Lower leg skin (tissue), 4 donors: ENCODE data around the gene DYRK1A. TPM values are rescaled to one million over a fixed set of nuclear protein-coding genes. Genes with fewer than 3 reads are reported as not detected.
A peak's percentile ranks its signal among the peaks of the same experiment; 100 is the strongest.

Experiments used
- DNase-seq, 2 donors: peaks; one replicate each; pipeline ENCODE4 v3.0.0-alpha.2; 2019; ENCODE audit warnings: low spot score in 2 of 2
- H3K4me3 ChIP-seq: fragments of 200-600 bp; sonication (generic); 2 replicates; pipeline ENCODE4 v1.5.1; 2017; ENCODE audit warnings: mild to moderate bottlenecking, low read depth; ENCODE audit not compliant: poor library complexity, severe bottlenecking
- CTCF ChIP-seq, 3 donors: fragments of 450-650 bp; IDR thresholded peaks; one replicate each; pipeline ENCODE4 v1.5.1; 2016; ENCODE audit warnings: antibody characterized with exemption in 3 of 3, mild to moderate bottlenecking in 3 of 3, moderate library complexity in 2 of 3
- POLR2A ChIP-seq, 2 donors: fragments of 450-650 bp; IDR thresholded peaks; one replicate each; pipeline ENCODE4 v1.6.1; 2016 to 2017; ENCODE audit warnings: antibody characterized with exemption in 2 of 2, mild to moderate bottlenecking in 1 of 2, moderate library complexity in 1 of 2
- WGBS, 2 donors: methylation state at CpG; one replicate each; pipeline ENCODE4 v1.1.5; 2018; 5-methylcytosine and 5-hydroxymethylcytosine counted together
- intact Hi-C: fragments of 100-400 bp; cut with DNase I; formaldehyde crosslinking; loops from one replicate; pipeline ENCODE4 v1.15.0; 2023; ENCODE audit warnings: low total_unique reads
- total RNA-seq, 4 donors: library from RNA; depleted of rRNA; stranded (reverse); fragments of >200 nt; gene quantifications; one replicate each; pipeline ENCODE4 v1.1.0, GENCODE V29; 2016

DYRK1A gene
- total RNA-seq, 4 donors from 2014 or later: 60.2 to 97.8 (median 79.8) TPM

- 83 to 97% methylated on average over 7 of the region's 7 CpGs for WGBS, 2 donors
- H3K4me3 ChIP-seq: no peak overlapping the region
- intact Hi-C loops: no loop called here
- no peak for TF ChIP-seq CTCF (IDR thresholded peaks at IDR 0.05)
- TF ChIP-seq POLR2A (IDR thresholded peaks at IDR 0.05): no peak
- peak in 1 of 2 donors; percentile 46 for DNase-seq
These were observed 194.9 kb downstream of the DYRK1A start for GRCh38 chr21:37561506-37561905.

- no peak for TF ChIP-seq POLR2A (IDR thresholded peaks at IDR 0.05)
- TF ChIP-seq CTCF (IDR thresholded peaks at IDR 0.05): no peak
- 90 to 92% methylated on average over 11 of the region's 11 CpGs for WGBS, 2 donors
- no peak for DNase-seq
- no peak overlapping the region for H3K4me3 ChIP-seq
- intact Hi-C loops: no loop called here
These were observed 195.7 kb downstream of the DYRK1A start for GRCh38 chr21:37561941-37562919.

- WGBS, 2 donors: 69 to 82% methylated on average over 15 to 22 of the region's 22 CpGs
- peak in 1 of 2 donors; percentile 87 for DNase-seq
- intact Hi-C loops: no loop called here
These were observed 196.5 kb downstream of the DYRK1A start for GRCh38 chr21:37562920-37563640.

GRCh38 chr21:37563641-37564340 lies 197.2 kb downstream of the DYRK1A start:
- peak overlapping the region; percentile 65 for H3K4me3 ChIP-seq
- intact Hi-C loops: no loop called here
- 0% methylated on average over 15 to 41 of the region's 67 CpGs for WGBS, 2 donors
- DNase-seq: peak; percentile 91 to 98
- no peak for TF ChIP-seq CTCF (IDR thresholded peaks at IDR 0.05)
- TF ChIP-seq POLR2A (IDR thresholded peaks at IDR 0.05): no peak

More at GRCh38 chr21:37562920-37563640, 196.5 kb downstream of the DYRK1A start:
- peak overlapping the region; percentile 65 for H3K4me3 ChIP-seq
- TF ChIP-seq CTCF (IDR thresholded peaks at IDR 0.05): no peak
- no peak for TF ChIP-seq POLR2A (IDR thresholded peaks at IDR 0.05)

GRCh38 chr21:37564341-37564923 lies 197.9 kb downstream of the DYRK1A start:
- intact Hi-C loops: no loop called here
- TF ChIP-seq CTCF (IDR thresholded peaks at IDR 0.05): no peak
- 3 to 5% methylated on average over 14 of the region's 14 CpGs for WGBS, 2 donors
- H3K4me3 ChIP-seq: peak overlapping the region; percentile 30
- peak; percentile 84 to 94 for DNase-seq
